GM12874 (cell line): Measurements from ENCODE around the gene GLP1R.

Experiments
- CTCF ChIP-seq: IDR thresholded peaks from 2 replicates; pipeline ENCODE4 v1.5.1; 2011; ENCODE audit warnings: low read depth, mild to moderate bottlenecking, control low read depth, low read length, moderate library complexity; ENCODE audit not compliant: insufficient read depth

The GLP1R gene

GRCh38 chr6:39053854-39054576 is 5.4 kb downstream of the GLP1R start:
- TF ChIP-seq CTCF: no peak

- no peak for TF ChIP-seq CTCF
Observed at GRCh38 chr6:39054577-39055142, 6.1 kb downstream of the GLP1R start.

GRCh38 chr6:39055661-39056060 is 7.1 kb downstream of the GLP1R start:
- TF ChIP-seq CTCF: no peak

DNA sequence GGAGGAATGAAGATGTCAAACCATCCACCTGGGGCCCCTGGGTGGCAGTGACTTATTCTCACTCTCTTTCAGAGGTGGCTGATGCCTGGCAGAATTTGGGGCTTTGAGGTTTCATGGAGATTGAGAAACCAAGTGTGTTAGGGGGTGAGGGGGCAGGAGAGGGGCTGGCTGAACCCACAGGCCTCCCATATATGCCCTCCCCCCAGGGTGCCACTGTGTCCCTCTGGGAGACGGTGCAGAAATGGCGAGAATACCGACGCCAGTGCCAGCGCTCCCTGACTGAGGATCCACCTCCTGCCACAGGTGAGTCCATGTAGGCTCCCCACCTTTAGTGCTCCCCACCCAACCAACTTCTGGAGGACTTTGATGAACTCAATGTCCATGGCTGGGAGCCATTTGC is 7.6 kb downstream of the GLP1R start:
- TF ChIP-seq CTCF: no peak

GRCh38 chr6:39056681-39057080 is 8.1 kb downstream of the GLP1R start:
- no peak for TF ChIP-seq CTCF

DNA sequence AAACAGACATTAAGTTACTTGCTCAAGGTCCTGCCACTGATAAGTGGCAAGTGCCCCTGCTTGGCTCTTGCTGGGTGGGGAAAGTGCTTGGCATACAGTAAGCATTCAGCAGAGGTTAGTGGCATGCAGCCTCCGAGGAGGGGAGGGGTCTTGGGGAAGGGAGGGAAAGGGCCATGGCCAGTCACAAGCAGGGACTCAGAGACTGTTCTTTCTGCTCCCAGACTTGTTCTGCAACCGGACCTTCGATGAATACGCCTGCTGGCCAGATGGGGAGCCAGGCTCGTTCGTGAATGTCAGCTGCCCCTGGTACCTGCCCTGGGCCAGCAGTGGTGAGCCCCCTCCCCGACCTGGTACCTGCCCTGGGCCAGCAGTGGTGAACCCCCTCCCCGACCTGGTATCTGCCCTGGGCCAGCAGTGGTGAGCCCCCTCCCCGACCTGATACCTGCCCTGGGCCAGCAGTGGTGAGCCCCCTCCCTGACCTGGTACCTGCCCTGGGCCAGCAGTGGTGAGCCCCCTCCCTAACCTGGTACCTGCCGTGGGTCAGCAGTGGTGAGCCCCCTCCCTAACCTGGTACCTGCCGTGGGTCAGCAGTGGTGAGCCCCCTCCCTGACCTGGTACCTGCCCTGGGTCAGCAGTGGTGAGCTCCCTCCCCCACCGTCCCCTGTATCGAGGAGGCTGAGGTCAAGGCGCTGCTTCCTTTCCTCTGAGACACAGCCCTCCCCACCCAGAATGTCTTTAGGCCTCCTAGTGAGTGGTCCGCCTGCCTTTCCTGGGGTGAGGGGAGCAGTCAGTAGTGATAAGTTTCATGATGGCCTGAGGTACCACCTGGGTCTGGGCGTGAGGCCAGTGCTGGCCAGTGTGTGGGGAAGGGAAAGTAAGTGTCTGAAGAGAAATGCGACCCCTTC is 8.9 kb downstream of the GLP1R start:
- no peak for TF ChIP-seq CTCF

DNA sequence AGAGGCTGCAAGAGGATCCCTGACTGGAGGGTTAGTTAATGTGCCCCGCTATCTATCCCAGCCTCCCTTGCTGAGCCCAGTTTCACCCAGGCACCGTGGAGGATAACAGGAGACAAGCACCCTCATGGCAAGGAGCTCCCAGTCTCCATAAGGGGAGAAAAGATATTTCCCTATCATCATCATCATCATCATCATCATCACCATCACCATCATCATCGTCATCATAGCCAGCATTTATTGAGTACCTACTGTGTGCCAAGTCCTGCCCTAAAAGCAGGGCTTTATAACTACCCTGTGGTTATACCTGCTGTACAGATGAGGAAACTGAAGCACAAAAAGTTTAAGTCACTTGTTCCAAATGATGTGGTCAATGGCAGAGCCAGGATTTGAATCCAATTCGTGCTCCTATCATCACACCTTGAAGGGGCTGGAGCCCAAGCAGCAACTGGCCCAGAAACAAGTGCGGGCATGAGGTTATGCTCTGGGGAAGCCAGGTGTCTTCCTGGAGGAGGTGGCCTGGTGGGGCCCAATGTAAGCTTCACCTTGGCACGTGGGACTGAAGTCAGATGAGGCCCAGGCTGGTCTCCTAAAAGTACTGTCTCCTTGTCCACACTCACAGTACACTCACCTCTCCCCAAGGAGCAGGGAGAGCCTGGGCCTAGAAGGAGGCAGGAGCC is 10.0 kb downstream of the GLP1R start:
- TF ChIP-seq CTCF: no peak
